ENCODE results near the gene SLC66A3.

SLC66A3 gene

GRCh38 chr2:11156396-11157075 lies 1.3 kb downstream of the SLC66A3 start:
- no peak overlapping the region for H3K4me3 ChIP-seq (replicated peaks; ENCODE audit: low read depth, low read length)
- DNase-seq (ENCODE audit: extremely low read depth, insufficient read length), result no peak
- TF ChIP-seq CTCF (IDR thresholded peaks at IDR 0.05; ENCODE audit: insufficient read depth, low read length, poor library complexity, severe bottlenecking), result no peak
- H3K36me3 ChIP-seq (ENCODE audit: control insufficient read depth, insufficient read depth, low read length), result no peaks in the 10 kb centered on the region
- H3K27me3 ChIP-seq (replicated peaks; ENCODE audit: control insufficient read depth, insufficient read depth, low read length), result no peaks in the 10 kb centered on the region

GRCh38 chr2:11157296-11157695 lies 2.0 kb downstream of the SLC66A3 start:
- no peak for DNase-seq (ENCODE audit: extremely low read depth, insufficient read length)
- H3K36me3 ChIP-seq (ENCODE audit: control insufficient read depth, insufficient read depth, low read length), result no peaks in the 10 kb centered on the region
- TF ChIP-seq CTCF (IDR thresholded peaks at IDR 0.05; ENCODE audit: insufficient read depth, low read length, poor library complexity, severe bottlenecking), result no peak
- no peak overlapping the region for H3K4me3 ChIP-seq (replicated peaks; ENCODE audit: low read depth, low read length)
- H3K27me3 ChIP-seq (replicated peaks; ENCODE audit: control insufficient read depth, insufficient read depth, low read length), result no peaks in the 10 kb centered on the region

- no peak for TF ChIP-seq CTCF (IDR thresholded peaks at IDR 0.05; ENCODE audit: insufficient read depth, low read length, poor library complexity, severe bottlenecking)
- no peaks in the 10 kb centered on the region for H3K36me3 ChIP-seq (ENCODE audit: control insufficient read depth, insufficient read depth, low read length)
- H3K27me3 ChIP-seq (replicated peaks; ENCODE audit: control insufficient read depth, insufficient read depth, low read length), result no peaks in the 10 kb centered on the region
- H3K4me3 ChIP-seq (replicated peaks; ENCODE audit: low read depth, low read length), result no peak overlapping the region
- no peak for DNase-seq (ENCODE audit: extremely low read depth, insufficient read length)
Observed at GRCh38 chr2:11157731-11158130, 2.5 kb downstream of the SLC66A3 start.

GRCh38 chr2:11158916-11159573 lies 3.8 kb downstream of the SLC66A3 start:
- H3K4me3 ChIP-seq (replicated peaks; ENCODE audit: low read depth, low read length), result no peak overlapping the region
- TF ChIP-seq CTCF (IDR thresholded peaks at IDR 0.05; ENCODE audit: insufficient read depth, low read length, poor library complexity, severe bottlenecking), result no peak
- no peak for DNase-seq (ENCODE audit: extremely low read depth, insufficient read length)

GRCh38 chr2:11159574-11160170 lies 4.4 kb downstream of the SLC66A3 start:
- H3K4me3 ChIP-seq (replicated peaks; ENCODE audit: low read depth, low read length), result no peak overlapping the region
- H3K27me3 ChIP-seq (replicated peaks; ENCODE audit: control insufficient read depth, insufficient read depth, low read length), result no peaks in the 10 kb centered on the region
- DNase-seq (ENCODE audit: extremely low read depth, insufficient read length), result no peak

More at GRCh38 chr2:11158916-11159573, 3.8 kb downstream of the SLC66A3 start:
- no peaks in the 10 kb centered on the region for H3K27me3 ChIP-seq (replicated peaks; ENCODE audit: control insufficient read depth, insufficient read depth, low read length)
- H3K36me3 ChIP-seq (ENCODE audit: control insufficient read depth, insufficient read depth, low read length), result no peaks in the 10 kb centered on the region

More at GRCh38 chr2:11159574-11160170, 4.4 kb downstream of the SLC66A3 start:
- no peaks in the 10 kb centered on the region for H3K36me3 ChIP-seq (ENCODE audit: control insufficient read depth, insufficient read depth, low read length)
- TF ChIP-seq CTCF (IDR thresholded peaks at IDR 0.05; ENCODE audit: insufficient read depth, low read length, poor library complexity, severe bottlenecking), result no peak

Measured in GM06990 (cell line).